ENCODE results near the gene ZBTB32.
"Not testable (repeated sequence)": the region's sequence is repeated elsewhere in the genome, so short reads cannot be mapped to it uniquely, and the experiment has no call there.

ZBTB32 gene

DNA sequence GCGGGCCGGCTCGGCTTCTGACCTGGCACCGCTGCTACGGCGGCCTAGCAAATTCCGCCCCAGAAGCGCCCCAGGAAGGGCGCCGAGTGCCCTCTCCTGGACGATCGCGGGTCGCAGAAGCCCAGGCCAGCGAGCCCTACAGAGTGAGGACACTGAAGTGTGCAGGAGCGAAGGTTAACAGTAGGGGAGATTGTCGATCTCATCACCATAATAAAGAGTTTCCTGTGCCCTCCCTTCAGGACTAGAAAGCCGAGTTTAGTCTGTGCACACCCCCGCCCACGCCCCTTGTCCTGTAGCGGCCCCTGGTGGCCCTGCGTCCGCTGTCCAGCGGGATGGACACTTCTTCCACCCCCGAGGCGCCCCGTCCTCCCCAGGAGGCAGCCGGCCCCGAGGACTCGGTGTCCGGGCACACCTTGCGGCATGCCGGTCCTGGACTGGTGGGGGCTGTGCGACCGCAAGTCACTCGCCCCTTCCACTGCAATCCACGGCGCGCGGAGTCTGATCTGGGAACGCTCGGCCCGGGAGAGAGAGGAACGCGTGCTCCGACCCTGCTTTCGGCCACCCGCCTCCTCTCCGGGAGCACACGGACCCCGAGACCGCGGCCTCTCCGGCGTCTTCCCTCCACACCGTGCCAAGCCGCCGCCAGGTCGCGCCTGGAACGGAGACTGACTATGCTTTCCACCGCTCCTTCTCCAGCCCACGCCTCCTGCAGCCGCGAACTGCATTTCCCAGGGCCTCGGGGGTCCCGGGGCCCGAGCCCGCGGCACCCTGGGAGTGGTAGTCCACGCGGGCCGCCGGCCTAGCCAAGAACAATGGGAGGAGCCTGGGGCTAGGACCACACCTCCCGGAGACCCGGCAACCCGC, 12.7 kb downstream of the ZBTB32 start:
- DNase-seq = peak; percentile 81 to 98 (median 95)
- intact Hi-C loops (cut with DNase I) = loop anchor here (1.0 to 5.0 kb wide), 4 partner anchors 24 to 170 kb away; partner anchors contain the start of genes PSENEN, RBM42, TMEM147 and U2AF1L4

DNA sequence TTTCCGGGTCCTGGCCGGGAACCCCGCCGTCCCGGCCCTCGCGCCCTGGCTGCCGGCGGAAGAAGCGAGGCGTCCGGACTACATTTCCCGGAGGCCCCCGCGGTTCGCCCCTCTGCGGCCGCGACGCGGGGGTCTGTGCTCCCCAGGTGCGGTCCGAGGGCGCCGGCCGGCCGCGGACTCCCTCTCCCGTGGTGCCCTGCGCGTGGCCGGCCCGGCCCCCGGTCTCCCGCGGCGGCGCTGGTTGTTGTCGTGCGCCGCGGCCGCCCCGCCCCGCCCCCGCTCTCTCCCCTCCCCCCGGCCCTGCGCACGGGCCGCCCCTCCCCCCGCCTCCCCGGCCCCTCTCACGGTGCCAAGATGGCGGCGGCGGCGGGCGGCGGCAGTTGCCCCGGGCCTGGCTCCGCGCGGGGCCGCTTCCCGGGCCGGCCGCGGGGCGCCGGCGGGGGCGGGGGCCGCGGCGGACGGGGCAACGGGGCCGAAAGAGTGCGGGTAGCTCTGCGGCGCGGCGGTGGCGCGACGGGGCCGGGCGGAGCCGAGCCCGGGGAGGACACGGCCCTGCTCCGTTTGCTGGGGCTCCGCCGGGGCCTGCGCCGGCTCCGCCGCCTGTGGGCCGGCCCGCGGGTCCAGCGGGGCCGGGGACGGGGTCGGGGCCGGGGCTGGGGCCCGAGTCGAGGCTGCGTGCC, 13.4 kb downstream of the ZBTB32 start, which contains the start of gene KMT2B:
Gene KMT2B (plus strand): TSS at position 339 of the 680 bp plus-strand sequence. CDS start 16 bp downstream, at position 355.
- intact Hi-C loops (cut with DNase I) = loop anchor here (1.0 to 5.0 kb wide), 4 partner anchors 25 to 171 kb away; partner anchors contain the start of genes PSENEN, RBM42, TMEM147 and U2AF1L4
- peak in 6 of 42 donors; percentile 4 to 97 (median 92) for DNase-seq

DNA sequence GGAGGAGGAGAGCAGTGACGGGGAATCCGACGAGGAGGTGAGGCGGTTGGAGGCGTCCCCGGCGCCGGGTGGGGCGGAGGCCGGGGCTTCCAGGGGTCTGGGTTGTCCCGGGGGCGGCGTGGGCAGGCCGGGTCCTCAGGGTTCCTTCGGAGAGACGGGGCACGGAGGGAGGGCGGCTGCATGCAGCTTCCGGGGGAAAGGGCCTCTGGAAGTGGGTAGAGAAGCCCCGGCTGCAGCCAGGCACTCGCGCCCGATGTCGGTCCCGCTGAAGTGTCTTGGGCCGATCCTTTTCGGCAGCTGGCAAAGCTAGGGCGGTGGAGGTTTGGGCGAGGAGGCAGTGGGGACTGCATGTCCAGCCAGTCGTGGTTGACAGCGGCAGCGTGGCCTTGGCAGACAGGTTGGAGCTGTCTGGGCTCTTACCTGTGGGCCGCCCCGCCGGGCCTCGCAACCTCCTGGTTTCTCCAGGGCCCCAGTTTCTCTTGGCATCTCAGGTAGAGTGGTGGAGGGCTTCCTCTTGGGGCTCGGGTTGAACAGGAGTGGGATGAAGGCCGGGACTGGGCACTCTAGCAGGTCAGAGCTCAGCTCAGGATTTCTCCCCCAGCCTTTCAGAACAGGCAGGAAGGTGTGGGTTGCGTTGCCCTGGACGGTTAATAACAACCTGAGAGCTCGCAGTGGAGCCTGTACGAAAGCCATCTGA, 14.1 kb downstream of the ZBTB32 start:
- DNase-seq = peak in 29 of 42 donors; percentile 11 to 62 (median 33)
- intact Hi-C loops (cut with DNase I) = loop anchor here (5.0 kb wide), 1 partner anchor 171 kb away; the partner anchor contains the start of gene TMEM147

DNA sequence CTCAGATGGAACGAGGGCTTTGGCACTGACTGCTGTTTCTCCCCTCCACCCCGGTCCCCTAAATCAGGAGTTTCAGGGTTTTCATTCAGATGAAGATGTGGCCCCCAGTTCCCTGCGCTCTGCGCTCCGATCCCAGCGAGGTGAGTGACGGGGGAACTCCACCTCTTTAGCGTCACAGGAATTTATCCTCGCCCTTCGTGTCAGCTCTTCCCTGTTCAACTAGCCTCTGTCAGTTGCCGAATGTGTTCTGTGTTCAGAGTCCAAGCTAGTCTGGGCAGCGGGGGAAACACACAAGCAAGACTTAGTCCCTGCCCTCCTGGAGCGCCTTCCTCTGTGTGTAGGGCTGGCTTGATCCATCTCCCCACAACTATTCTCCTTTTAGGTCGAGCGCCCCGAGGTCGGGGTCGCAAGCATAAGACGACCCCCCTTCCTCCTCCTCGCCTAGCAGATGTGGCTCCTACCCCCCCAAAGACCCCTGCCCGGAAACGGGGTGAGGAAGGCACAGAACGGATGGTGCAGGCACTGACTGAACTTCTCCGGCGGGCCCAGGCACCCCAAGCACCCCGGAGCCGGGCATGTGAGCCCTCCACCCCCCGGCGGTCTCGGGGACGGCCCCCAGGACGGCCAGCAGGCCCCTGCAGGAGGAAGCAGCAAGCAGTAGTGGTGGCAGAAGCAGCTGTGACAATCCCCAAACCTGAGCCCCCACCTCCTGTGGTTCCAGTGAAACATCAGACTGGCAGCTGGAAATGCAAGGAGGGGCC, 15.2 kb downstream of the ZBTB32 start:
- intact Hi-C loops (cut with DNase I) = loop anchor here (5.0 kb wide), 1 partner anchor 172 kb away; the partner anchor contains the start of gene TMEM147
- DNase-seq = no peak

DNA sequence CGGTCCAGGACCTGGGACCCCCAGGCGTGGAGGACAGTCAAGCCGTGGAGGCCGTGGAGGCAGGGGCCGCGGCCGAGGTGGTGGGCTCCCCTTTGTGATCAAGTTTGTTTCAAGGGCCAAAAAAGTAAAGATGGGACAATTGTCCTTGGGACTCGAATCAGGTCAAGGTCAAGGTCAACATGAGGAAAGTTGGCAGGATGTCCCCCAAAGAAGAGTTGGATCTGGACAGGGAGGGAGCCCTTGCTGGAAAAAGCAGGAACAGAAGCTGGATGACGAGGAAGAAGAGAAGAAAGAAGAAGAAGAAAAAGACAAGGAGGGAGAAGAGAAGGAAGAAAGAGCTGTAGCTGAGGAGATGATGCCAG, 15.8 kb downstream of the ZBTB32 start:
- no peak for DNase-seq
- intact Hi-C loops (cut with DNase I) = no loop called here

DNA sequence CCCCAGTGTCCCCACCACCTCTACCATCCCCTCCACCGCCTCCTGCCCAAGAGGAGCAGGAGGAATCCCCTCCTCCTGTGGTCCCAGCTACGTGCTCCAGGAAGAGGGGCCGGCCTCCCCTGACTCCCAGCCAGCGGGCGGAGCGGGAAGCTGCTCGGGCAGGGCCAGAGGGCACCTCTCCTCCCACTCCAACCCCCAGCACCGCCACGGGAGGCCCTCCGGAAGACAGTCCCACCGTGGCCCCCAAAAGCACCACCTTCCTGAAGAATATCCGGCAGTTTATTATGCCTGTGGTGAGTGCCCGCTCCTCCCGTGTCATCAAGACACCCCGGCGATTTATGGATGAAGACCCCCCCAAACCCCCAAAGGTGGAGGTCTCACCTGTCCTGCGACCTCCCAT, 16.3 kb downstream of the ZBTB32 start:
- no peak for DNase-seq
- intact Hi-C loops (cut with DNase I) = no loop called here

DNA sequence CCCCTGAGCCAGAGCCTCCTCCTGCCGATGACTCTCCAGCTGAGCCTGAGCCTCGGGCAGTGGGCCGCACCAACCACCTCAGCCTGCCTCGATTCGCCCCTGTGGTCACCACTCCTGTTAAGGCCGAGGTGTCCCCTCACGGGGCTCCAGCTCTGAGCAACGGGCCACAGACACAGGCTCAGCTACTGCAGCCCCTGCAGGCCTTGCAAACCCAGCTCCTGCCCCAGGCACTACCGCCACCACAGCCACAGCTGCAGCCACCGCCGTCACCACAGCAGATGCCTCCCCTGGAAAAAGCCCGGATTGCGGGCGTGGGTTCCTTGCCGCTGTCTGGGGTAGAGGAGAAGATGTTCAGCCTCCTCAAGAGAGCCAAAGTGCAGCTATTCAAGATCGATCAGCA, 17.0 kb downstream of the ZBTB32 start:
- intact Hi-C loops (cut with DNase I) = no loop called here
- no peak for DNase-seq

DNA sequence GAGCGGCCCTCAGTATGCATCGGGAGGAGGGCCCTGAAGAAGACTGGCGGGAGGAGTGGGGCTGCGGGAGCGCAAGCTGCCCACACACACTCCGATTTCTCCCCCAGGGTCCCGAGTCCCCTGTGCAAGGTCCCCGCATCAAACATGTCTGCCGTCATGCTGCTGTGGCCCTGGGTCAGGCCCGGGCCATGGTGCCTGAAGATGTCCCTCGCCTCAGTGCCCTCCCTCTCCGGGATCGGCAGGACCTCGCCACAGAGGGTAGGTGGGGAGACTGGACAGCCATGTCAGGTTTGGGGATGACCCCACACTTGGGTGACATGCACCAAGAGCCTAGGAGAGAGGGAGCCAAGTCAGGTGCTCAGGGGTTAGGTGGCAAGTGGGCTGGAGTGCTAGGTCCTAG, 18.1 kb downstream of the ZBTB32 start:
- intact Hi-C loops (cut with DNase I) = no loop called here
- DNase-seq = no peak

DNA sequence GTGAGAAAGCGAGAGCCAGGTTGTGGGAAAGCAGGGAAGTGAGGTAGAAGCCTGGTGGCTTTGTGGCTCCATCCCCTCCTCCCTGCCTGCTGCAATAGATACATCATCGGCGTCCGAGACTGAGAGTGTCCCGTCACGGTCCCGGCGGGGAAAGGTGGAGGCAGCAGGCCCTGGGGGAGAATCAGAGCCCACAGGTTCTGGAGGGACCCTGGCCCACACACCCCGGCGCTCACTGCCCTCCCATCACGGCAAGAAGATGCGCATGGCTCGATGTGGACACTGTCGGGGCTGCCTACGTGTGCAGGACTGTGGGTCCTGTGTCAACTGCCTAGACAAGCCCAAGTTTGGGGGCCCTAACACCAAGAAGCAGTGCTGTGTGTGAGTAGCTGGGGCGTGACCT, 18.5 kb downstream of the ZBTB32 start:
- intact Hi-C loops (cut with DNase I) = no loop called here
- DNase-seq = no peak

DNA sequence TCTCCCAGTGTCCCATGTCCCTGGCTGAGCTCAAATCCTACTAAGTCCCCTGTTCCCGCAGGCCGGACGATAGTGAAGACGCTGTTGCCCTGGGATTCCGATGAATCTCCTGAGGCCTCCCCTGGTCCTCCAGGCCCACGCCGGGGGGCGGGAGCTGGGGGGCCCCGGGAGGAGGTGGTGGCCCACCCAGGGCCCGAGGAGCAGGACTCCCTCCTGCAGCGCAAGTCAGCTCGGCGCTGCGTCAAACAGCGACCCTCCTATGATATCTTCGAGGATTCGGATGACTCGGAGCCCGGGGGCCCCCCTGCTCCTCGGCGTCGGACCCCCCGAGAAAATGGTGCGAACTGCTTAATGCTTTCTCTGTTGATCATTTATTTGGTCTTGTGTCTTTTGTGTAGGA, 19.3 kb downstream of the ZBTB32 start:
- intact Hi-C loops (cut with DNase I) = no loop called here
- DNase-seq = no peak

DNA sequence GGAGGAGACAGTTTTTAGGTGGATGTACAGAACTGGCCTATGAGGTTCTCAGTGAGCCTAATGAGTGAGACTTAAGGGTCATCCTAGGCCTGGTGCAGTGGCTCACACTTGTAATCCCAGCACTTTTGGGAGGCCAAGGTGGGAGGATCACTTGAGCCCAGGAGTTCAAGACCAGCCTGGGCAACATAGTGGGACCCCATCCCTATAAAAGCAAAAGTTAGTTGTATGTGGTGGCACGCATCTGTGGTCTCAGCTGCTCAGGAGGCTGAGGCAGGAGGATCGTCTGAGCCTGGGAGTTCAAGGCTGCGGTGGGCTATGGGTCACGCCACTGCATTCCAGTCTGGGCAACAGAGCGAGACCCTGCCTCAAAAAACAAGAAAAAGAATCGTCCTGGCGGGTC, 19.8 kb downstream of the ZBTB32 start:
- DNase-seq; intact Hi-C loops (cut with DNase I): not testable (repeated sequence)

DNA sequence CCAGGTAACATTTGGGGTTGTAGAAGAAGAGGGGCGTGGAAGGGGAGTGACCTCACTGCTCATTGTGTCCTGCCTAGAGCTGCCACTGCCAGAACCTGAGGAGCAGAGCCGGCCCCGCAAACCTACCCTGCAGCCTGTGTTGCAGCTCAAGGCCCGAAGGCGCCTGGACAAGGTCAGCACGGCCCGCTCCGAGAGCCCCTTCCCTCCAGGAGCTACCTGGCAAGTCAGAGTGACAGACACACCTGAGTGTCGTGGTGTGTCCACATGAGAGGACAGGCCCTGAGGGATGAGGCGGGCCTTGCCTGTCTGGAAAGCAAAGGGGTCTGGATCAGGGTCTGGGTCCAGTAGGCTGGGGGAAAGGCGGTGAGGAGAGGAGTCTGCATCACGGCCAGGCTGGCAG, 20.2 kb downstream of the ZBTB32 start:
- no peak for DNase-seq
- intact Hi-C loops (cut with DNase I) = no loop called here

DNA sequence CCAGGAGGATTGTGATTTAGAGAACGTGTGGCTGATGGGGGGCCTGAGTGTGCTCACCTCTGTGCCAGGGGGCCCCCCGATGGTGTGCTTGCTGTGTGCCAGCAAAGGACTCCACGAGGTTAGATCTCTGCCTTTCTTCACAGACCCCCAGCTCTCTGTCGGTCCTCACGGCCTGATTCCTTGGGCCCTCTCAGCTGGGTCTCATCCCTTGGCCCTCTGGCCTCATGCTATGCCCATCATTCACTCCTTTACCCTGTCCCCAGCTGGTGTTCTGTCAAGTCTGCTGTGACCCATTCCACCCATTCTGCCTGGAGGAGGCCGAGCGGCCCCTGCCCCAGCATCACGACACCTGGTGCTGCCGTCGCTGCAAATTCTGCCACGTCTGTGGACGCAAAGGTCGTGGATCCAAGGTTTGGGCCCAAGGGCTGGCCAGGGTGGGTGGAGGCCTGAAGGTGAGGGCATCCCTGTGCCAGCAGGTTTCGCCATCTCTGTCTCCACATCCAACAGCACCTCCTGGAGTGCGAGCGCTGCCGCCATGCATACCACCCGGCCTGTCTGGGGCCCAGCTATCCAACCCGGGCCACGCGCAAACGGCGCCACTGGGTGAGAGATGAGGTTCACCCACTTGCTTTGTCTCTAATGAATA, 21.0 kb downstream of the ZBTB32 start:
- DNase-seq = no peak
- intact Hi-C loops (cut with DNase I) = no loop called here

DNA sequence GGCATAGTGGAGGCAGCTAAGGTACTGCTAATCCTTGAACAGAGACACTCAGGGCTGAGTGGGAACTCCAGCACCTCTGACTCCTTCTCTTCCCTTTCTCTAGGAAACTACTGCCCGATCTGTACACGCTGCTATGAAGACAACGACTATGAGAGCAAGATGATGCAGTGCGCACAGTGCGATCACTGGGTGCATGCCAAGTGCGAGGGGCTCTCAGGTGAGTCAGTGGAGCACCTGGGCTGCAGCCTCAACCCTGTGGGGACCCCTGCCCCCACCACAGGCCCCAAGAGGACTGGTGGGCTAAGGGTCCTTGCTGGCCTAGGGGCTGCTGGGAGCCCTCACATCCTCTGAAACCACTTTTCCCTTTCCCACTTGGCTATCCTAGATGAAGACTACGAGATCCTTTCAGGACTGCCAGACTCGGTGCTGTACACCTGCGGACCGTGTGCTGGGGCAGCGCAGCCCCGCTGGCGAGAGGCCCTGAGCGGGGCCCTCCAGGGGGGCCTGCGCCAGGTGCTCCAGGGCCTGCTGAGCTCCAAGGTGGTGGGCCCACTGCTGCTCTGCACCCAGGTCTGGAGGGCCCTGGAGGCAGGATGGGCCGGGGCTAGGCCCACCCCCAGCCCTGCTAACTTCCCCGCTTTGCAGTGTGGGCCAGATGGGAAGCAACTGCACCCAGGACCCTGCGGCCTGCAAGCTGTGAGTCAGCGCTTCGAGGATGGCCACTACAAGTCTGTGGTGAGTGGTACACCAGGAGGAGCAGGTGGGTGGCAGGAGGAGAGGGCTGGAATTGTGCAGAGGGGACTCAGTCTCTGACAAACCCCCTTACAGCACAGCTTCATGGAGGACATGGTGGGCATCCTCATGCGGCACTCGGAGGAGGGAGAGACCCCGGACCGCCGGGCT, 22.9 kb downstream of the ZBTB32 start:
- intact Hi-C loops (cut with DNase I) = no loop called here
- DNase-seq = no peak

DNA sequence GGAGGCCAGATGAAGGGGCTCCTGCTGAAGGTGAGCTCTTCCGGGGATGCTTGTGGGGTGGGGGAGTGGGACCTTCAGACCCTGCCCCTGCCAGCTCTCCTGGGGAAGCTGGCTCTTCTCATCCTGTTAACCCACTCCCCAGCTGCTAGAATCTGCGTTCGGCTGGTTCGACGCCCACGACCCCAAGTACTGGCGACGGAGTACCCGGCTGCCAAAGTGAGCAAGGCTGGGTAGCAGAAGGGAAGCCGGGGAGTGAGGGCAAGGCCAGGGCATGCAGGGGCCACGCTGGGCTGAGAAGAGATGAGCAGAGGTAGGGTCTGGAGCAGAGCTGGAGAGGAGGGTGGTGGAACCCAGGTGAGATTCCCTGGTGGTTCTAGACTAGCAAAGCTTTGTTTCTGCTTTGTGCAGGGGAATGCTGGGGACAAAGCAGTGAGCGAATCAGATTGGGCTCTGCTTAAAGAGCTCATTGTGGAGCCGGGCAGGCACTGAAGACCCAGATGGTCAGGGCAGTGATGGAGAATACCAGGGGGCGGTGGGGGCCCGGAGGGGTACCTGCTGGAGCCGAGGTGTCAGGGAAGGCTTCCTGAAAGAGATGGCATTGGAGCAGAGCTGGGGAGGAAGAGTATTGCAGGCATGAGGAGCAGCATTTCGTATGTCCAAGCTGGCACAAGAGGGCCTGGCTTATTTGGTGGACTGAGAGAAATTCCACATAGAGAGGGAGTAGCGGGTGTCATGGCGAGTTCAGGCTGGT, 23.8 kb downstream of the ZBTB32 start:
- intact Hi-C loops (cut with DNase I) = no loop called here
- DNase-seq = no peak

DNA sequence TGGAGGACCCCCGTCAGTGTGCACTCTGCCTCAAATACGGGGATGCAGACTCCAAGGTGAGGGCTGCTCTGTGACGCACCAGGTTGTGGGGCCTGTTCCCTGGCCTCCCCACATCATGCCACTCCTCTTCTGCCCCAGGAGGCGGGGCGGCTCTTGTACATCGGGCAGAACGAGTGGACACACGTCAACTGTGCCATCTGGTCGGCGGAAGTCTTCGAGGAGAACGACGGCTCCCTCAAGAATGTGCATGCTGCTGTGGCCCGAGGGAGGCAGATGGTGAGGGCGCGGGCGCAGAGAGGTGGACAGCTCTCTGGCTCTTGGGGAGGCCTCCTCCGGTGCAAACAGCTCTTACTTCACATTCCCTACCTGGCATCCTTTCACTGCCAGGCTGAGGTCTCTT, 24.7 kb downstream of the ZBTB32 start:
- intact Hi-C loops (cut with DNase I) = no loop called here
- no peak for DNase-seq

DNA sequence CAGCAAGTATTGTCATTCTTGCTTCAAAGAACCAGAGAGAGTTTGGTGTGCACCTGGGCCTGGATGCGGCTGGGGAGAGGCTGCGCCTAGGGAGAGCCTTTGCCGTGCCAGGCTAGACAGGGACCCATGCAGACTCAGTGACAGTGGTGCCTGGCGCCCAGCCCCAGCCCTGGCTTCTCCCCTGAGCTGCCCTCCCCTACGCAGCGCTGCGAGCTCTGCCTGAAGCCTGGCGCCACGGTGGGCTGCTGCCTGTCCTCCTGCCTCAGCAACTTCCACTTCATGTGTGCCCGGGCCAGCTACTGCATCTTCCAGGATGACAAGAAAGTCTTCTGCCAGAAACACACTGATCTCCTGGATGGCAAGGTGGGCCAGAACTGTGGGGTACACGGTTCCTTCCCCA, 25.4 kb downstream of the ZBTB32 start:
- intact Hi-C loops (cut with DNase I) = no loop called here

More for the DNA sequence above, 25.4 kb downstream of the ZBTB32 start:
- no peak for DNase-seq
